K562 (cell line): ENCODE results near the gene FRMD5. TPM values are rescaled to one million over a fixed set of nuclear protein-coding genes. Genes with fewer than 3 reads are reported as not detected.

Experiments
- ATAC-seq: fragments of 200-7000 bp; cut with Tn5 transposase; 3 replicates; pipeline ENCODE4 v1.9.1; 2020; ENCODE audit warnings: moderate library complexity
- BruUV-seq: library from RNA; stranded (reverse); fragments of 400-500 nt; replicated peaks from 2 replicates; lab custom pipeline; 2021; lab: Mats Ljungman, UMichigan
- CTCF ChIA-PET: fragments of 300-600 bp; formaldehyde crosslinking; extraction: SDS; loops from one replicate; lab custom pipeline; 2021; ENCODE audit warnings: low intra/inter-chr PET ratio; lab: Yijun Ruan, JAX
- POLR2A ChIA-PET: fragments of 300-600, 350-650 bp; sonication (Branson Sonifier 250); formaldehyde crosslinking; extraction: SDS; loops from one replicate; lab custom pipeline; 2021; ENCODE audit warnings: antibody characterized with exemption, inconsistent platforms; lab: Yijun Ruan, JAX
- DNase-seq, 4 experiments: peaks; one replicate each; pipeline versions ENCODE4 v3.0.0 to v3.0.0-alpha.2; 2011 to 2018; ENCODE audit warnings: low spot score in 3 of 4, mixed read lengths in 3 of 4; ENCODE audit errors: extremely low read depth in 1 of 4
- FAIRE-seq: peaks from 2 replicates; lab custom pipeline; 2011; peaks lifted over from hg19 to GRCh38; lab: Jason Lieb, UNC
- H2AFZ ChIP-seq: 2 replicates; pipeline ENCODE4 v1.6.0; 2011; ENCODE audit warnings: low read depth, low read length, control low read depth, inconsistent platforms
- H3K27ac ChIP-seq: fragments of 200-600 bp; 3 replicates; pipeline ENCODE4 v1.8.0; 2011; ENCODE audit warnings: low read depth, mild to moderate bottlenecking, control low read depth, inconsistent platforms, low read length, moderate library complexity, mixed read lengths; ENCODE audit errors: extremely low read depth
- H3K27me3 ChIP-seq, 2 experiments: fragments of 300-600 bp in 1 of 2; 2 replicates in 1 of 2; 3 replicates in 1 of 2; pipeline versions ENCODE4 v1.6.0 to v1.8.0; 2011; ENCODE audit warnings: inconsistent platforms in 2 of 2, low read length in 2 of 2, mild to moderate bottlenecking in 1 of 2, mixed read lengths in 1 of 2, moderate library complexity in 1 of 2; ENCODE audit not compliant: control insufficient read depth in 2 of 2, insufficient read depth in 2 of 2
- H3K36me3 ChIP-seq: fragments of 300-600 bp; 3 replicates; pipeline ENCODE4 v1.8.0; 2011; ENCODE audit warnings: mild to moderate bottlenecking, low read length, inconsistent platforms; ENCODE audit not compliant: control insufficient read depth, insufficient read depth
- H3K4me1 ChIP-seq, 2 experiments: fragments of 200-600 bp in 1 of 2; replicated peaks in 1 of 2; 2 replicates in 1 of 2; 3 replicates in 1 of 2; pipeline versions ENCODE4 v1.5.1 to v1.8.0; 2011; ENCODE audit warnings: inconsistent platforms in 2 of 2, low read length in 2 of 2, mild to moderate bottlenecking in 1 of 2, mixed read lengths in 1 of 2, moderate library complexity in 1 of 2; ENCODE audit not compliant: control insufficient read depth in 2 of 2, insufficient read depth in 2 of 2
- H3K4me2 ChIP-seq: 2 replicates; pipeline ENCODE4 v1.6.1; 2011; ENCODE audit warnings: low read length, control low read depth, inconsistent platforms, mixed read lengths; ENCODE audit not compliant: insufficient read depth
- H3K4me3 ChIP-seq: fragments of 200-600 bp; sonication (generic), shearing (Covaris generic); 2 replicates; pipeline ENCODE4 v1.5.1; 2016; ENCODE audit warnings: control low read depth, inconsistent platforms
- H3K79me2 ChIP-seq: fragments of 200-600 bp; 3 replicates; pipeline ENCODE4 v1.8.0; 2011; ENCODE audit warnings: low read length, inconsistent platforms; ENCODE audit not compliant: control insufficient read depth, insufficient read depth
- H3K9ac ChIP-seq, 2 experiments: 2 replicates each; pipeline versions ENCODE4 v1.6.0 to v1.6.1; 2011; ENCODE audit warnings: low read depth in 2 of 2, low read length in 2 of 2, control low read depth in 1 of 2, inconsistent platforms in 1 of 2, mild to moderate bottlenecking in 1 of 2, mixed read lengths in 1 of 2; ENCODE audit not compliant: insufficient read depth in 1 of 2
- H3K9me1 ChIP-seq: one replicate; pipeline ENCODE4 v1.6.0; 2011; ENCODE audit warnings: inconsistent platforms, mild to moderate bottlenecking, low read length, moderate library complexity; ENCODE audit not compliant: control insufficient read depth, insufficient read depth
- H3K9me3 ChIP-seq: replicated peaks from 2 replicates; pipeline ENCODE4 v1.5.1; 2011; ENCODE audit warnings: low read depth, low read length, inconsistent platforms; ENCODE audit not compliant: control insufficient read depth, insufficient read depth
- H4K20me1 ChIP-seq: replicated peaks from 2 replicates; pipeline ENCODE4 v1.6.1; 2011; ENCODE audit warnings: low read length, inconsistent platforms, mixed read lengths; ENCODE audit not compliant: control insufficient read depth, insufficient read depth
- LEF1 ChIP-seq: fragments of 450-650 bp; IDR thresholded peaks from 2 replicates; pipeline ENCODE4 v1.6.1; 2016; ENCODE audit warnings: mild to moderate bottlenecking
- MCM5 ChIP-seq: fragments of 450-650 bp; IDR thresholded peaks from 2 replicates; pipeline ENCODE4 v1.6.1; 2016; ENCODE audit warnings: low read depth
- PYGO2 ChIP-seq: fragments of 450-650 bp; IDR thresholded peaks from 2 replicates; pipeline ENCODE4 v1.6.1; 2016; ENCODE audit warnings: mild to moderate bottlenecking, missing genetic modification characterization, moderate library complexity, missing compliant biosample characterization
- ZNF316 ChIP-seq: fragments of 450-650 bp; IDR thresholded peaks from 2 replicates; pipeline ENCODE4 v1.6.1; 2016
- in situ Hi-C: fragments of 300-500 bp; cut with MboI; formaldehyde crosslinking; loops from 4 replicates; pipeline ENCODE4 v1.15.0; 2018; ENCODE audit warnings: inconsistent platforms, mixed read lengths
- intact Hi-C: fragments of 100-400 bp; cut with micrococcal nuclease; formaldehyde crosslinking; loops from 2 replicates; pipeline ENCODE4 v1.14.2; 2022
- polyA plus RNA-seq, 8 experiments: library from polyadenylated mRNA; depleted of rRNA in 4 of 8; stranded (reverse) in 5 of 8; unstranded in 3 of 8; fragments of >200 nt; fragmentation: Nextera tagmentation in 2 of 8; fragmentation: Illumina TruSeq in 1 of 8; extraction: Ambion mirVana in 2 of 8; extraction: Trizol in 1 of 8; gene quantifications; 2 replicates each; pipeline versions ENCODE4 v1.2.1 to v1.2.3, GENCODE V29; 2011 to 2014; ENCODE audit warnings: inconsistent platforms in 1 of 8, missing spikeins in 1 of 8
- total RNA-seq, 7 experiments: library from RNA; depleted of rRNA in 6 of 7; stranded (reverse); fragments of >200 nt in 6 of 7; fragmentation: Illumina TruSeq in 2 of 7; extraction: Trizol in 2 of 7; gene quantifications; 2 replicates each; pipeline versions ENCODE4 v1.2.1 to v1.2.3, GENCODE V29; 2011 to 2021; ENCODE audit warnings: low replicate concordance in 1 of 7
- TF ChIP-seq, protein P1 (sequence below), 2 experiments: fragments of 450-650 bp in 1 of 2; sonication (generic) in 1 of 2; formaldehyde crosslinking; conservative IDR thresholded peaks; 2 replicates each; pipeline versions ENCODE4 v1.4.0 to v1.8.1; 2020 to 2022; ENCODE audit warnings: mild to moderate bottlenecking in 1 of 2, missing genetic modification reagents in 1 of 2

Gene FRMD5
- total and polyA plus RNA-seq, 9 of the 15 experiments (the other 6 are each of a cell fraction or from before 2014, with no cell fraction given): 0.13 to 0.38 TPM; not detected in 7

DNA sequence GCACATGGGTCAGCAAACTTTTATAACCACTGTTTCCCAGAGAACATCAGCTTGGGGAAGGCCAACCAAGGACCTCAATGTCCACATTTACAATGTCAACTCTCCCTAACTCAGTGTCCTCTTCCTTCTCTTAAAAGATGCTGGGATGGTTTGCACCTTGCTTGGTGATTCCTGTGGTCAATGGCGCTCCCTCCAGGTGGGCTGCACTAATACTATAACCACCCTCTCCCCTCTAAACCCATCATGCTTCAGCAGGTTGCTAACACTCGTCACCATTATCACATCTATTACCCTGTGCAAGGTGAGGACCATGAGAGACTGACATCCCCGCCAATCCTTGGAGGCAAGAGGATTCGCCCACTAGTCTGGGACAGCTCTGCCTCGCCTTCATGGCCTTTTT is 65.2 kb downstream of the FRMD5 start (continued):
- TF ChIP-seq MCM5: no peak
- TF ChIP-seq PYGO2: no peak
- TF ChIP-seq, protein P1, sequence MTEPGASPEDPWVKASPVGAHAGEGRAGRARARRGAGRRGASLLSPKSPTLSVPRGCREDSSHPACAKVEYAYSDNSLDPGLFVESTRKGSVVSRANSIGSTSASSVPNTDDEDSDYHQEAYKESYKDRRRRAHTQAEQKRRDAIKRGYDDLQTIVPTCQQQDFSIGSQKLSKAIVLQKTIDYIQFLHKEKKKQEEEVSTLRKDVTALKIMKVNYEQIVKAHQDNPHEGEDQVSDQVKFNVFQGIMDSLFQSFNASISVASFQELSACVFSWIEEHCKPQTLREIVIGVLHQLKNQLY (CRISPR knock-in tag; conservative IDR thresholded peaks at IDR 0.05): no peak

DNA sequence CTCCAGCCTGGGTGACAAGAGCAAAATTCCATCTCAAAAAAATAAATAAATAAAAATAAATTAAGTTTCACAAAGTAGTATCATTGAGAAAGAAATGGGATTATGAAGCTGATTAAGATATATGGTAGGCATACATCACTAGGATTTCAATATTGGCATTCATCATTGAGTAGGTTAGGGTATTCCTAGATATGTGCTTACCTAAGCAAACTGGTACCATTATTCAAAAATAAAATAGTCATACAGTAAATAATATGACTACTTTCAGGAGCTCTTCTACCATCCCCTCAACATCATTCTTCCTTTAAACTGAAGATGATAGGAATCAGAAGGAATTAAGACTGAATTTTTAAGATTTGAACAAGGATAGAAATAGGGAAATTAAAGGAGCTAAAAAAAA is 66.6 kb downstream of the FRMD5 start:
- intact Hi-C loops: no loop called here
- Histone ChIP-seq H3K36me3 (no peaks in the 10 kb centered on the region), H3K27me3 (peaks cover 2 to 17% of the 10 kb centered on the region in 2 experiments; a peak in 3 of 5 replicates), H3K9me1 (no peaks in the 10 kb centered on the region), H3K9me3 (no peaks in the 10 kb centered on the region), H3K4me1 (no peaks in the 10 kb centered on the region; a peak in 1 of 5 replicates), H3K4me3 (no peak overlapping the region), H3K79me2 (no peaks in the 10 kb centered on the region), H3K27ac (no peak overlapping the region), H3K9ac (no peak overlapping the region), H2AFZ (no peak overlapping the region), H4K20me1 (no peaks in the 10 kb centered on the region), H3K4me2 (no peak overlapping the region)
- ATAC-seq (no peak), FAIRE-seq (no peak), DNase-seq (no peak)
- ChIA-PET CTCF (no interaction called here), POLR2A (interaction anchor here (0.5 kb wide), 1 partner anchor 46 kb away, joined by 3 read pairs; no protein-coding TSS in a partner anchor)
- BruUV-seq: no TSS peak
- in situ Hi-C loops: no loop called here
- TF ChIP-seq LEF1 (no peak), ZNF316 (peak; percentile 32; the same call in 1 of the 2 replicates)
